ENCODE data around the gene NCAM2.

DNA sequence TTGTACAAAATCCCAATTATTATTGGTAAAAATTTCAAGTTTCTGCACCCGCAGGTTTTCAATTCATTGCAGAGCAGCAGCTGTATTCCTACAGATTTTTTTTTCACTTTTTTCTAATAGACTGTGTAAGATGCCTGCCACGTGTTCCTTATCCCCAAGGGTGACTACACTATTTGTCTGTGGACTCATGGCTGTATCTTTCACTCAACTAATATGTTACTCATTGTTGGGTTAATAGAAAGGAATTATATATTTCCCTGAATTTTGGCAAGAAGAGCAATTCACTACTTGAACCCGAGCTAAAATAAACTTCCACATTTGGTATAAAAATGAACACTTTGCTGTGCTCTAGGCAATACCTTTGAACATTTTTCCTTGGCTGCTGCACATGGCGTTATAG is 158.7 kb downstream of the NCAM2 start:
- TF ChIP-seq BHLHE40 (IDR thresholded peaks at IDR 0.05; ENCODE audit: low read depth, low read length) (no peak), MAZ (IDR thresholded peaks at IDR 0.05; ENCODE audit: borderline replicate concordance, low read depth, low read length) (no peak), CEBPB (IDR thresholded peaks at IDR 0.05; ENCODE audit: low read depth, low read length) (no peak), POLR2A (IDR thresholded peaks at IDR 0.05; ENCODE audit: low read depth, low read length) (no peak), FOS (IDR thresholded peaks at IDR 0.05; ENCODE audit: low read depth, low read length) (no peak), RAD21 (IDR thresholded peaks at IDR 0.05; ENCODE audit: low read length) (no peak), RCOR1 (IDR thresholded peaks at IDR 0.05; ENCODE audit: insufficient replicate concordance, low read length) (no peak), USF2 (IDR thresholded peaks at IDR 0.05; ENCODE audit: low read depth, low read length) (peak; percentile 42; the same call in 1 of the 2 replicates), MAFK (IDR thresholded peaks at IDR 0.05; ENCODE audit: low read depth, low read length) (no peak), MXI1 (IDR thresholded peaks at IDR 0.05; ENCODE audit: borderline replicate concordance, low read depth, low read length) (no peak), SMC3 (IDR thresholded peaks at IDR 0.05; ENCODE audit: low read depth, low read length) (no peak), RFX5 (IDR thresholded peaks at IDR 0.05; ENCODE audit: low read depth, low read length) (no peak)
- TF ChIP-seq, protein P1, sequence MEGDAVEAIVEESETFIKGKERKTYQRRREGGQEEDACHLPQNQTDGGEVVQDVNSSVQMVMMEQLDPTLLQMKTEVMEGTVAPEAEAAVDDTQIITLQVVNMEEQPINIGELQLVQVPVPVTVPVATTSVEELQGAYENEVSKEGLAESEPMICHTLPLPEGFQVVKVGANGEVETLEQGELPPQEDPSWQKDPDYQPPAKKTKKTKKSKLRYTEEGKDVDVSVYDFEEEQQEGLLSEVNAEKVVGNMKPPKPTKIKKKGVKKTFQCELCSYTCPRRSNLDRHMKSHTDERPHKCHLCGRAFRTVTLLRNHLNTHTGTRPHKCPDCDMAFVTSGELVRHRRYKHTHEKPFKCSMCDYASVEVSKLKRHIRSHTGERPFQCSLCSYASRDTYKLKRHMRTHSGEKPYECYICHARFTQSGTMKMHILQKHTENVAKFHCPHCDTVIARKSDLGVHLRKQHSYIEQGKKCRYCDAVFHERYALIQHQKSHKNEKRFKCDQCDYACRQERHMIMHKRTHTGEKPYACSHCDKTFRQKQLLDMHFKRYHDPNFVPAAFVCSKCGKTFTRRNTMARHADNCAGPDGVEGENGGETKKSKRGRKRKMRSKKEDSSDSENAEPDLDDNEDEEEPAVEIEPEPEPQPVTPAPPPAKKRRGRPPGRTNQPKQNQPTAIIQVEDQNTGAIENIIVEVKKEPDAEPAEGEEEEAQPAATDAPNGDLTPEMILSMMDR (conservative IDR thresholded peaks at IDR 0.05; ENCODE audit: low read depth, low read length): no peak
- TF ChIP-seq, protein P2, sequence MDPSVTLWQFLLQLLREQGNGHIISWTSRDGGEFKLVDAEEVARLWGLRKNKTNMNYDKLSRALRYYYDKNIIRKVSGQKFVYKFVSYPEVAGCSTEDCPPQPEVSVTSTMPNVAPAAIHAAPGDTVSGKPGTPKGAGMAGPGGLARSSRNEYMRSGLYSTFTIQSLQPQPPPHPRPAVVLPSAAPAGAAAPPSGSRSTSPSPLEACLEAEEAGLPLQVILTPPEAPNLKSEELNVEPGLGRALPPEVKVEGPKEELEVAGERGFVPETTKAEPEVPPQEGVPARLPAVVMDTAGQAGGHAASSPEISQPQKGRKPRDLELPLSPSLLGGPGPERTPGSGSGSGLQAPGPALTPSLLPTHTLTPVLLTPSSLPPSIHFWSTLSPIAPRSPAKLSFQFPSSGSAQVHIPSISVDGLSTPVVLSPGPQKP (IDR thresholded peaks at IDR 0.05; ENCODE audit: borderline replicate concordance, low read depth, low read length): no peak
